Mesendoderm (in vitro differentiated cells): ENCODE measurements around the gene TBC1D5.

Experiments
- DNase-seq: peaks from one replicate; pipeline ENCODE4 v3.0.0; 2013
- H2AK5ac ChIP-seq: 2 replicates; pipeline ENCODE4 v1.6.1; 2013; ENCODE audit warnings: low read length, inconsistent platforms
- H2BK120ac ChIP-seq: 2 replicates; pipeline ENCODE4 v1.6.1; 2013; ENCODE audit warnings: low read depth, mild to moderate bottlenecking, low read length, moderate library complexity, mixed read lengths
- H2BK15ac ChIP-seq: replicated peaks from 2 replicates; pipeline ENCODE4 v1.6.1; 2013; ENCODE audit warnings: low read depth, mild to moderate bottlenecking, moderate library complexity
- H2BK5ac ChIP-seq: 2 replicates; pipeline ENCODE4 v1.6.1; 2013; ENCODE audit warnings: low read length, inconsistent platforms
- H3K18ac ChIP-seq: 2 replicates; pipeline ENCODE4 v1.6.1; 2013; ENCODE audit warnings: mild to moderate bottlenecking, low read length, mixed read lengths
- H3K23ac ChIP-seq: one replicate; pipeline ENCODE4 v1.6.1; 2013; ENCODE audit warnings: low read length
- H3K27ac ChIP-seq: 2 replicates; pipeline ENCODE4 v1.5.1; 2013; ENCODE audit warnings: low read depth, mild to moderate bottlenecking, inconsistent platforms, low read length, moderate library complexity
- H3K27me3 ChIP-seq: 2 replicates; pipeline ENCODE4 v1.6.1; 2013; ENCODE audit warnings: low read length, control low read depth, mild to moderate bottlenecking, inconsistent platforms; ENCODE audit not compliant: insufficient read depth, poor library complexity
- H3K36me3 ChIP-seq: 2 replicates; pipeline ENCODE4 v1.6.1; 2013; ENCODE audit warnings: low read length, inconsistent platforms; ENCODE audit not compliant: control insufficient read depth, insufficient read depth
- H3K4ac ChIP-seq: one replicate; pipeline ENCODE4 v1.6.1; 2013; ENCODE audit warnings: low read depth, mild to moderate bottlenecking, low read length, moderate library complexity
- H3K4me1 ChIP-seq: 2 replicates; pipeline ENCODE4 v1.6.1; 2013; ENCODE audit warnings: low read depth, low read length, inconsistent platforms; ENCODE audit not compliant: control insufficient read depth
- H3K4me2 ChIP-seq: 2 replicates; pipeline ENCODE4 v1.6.1; 2013; ENCODE audit warnings: low read length
- H3K4me3 ChIP-seq: 2 replicates; pipeline ENCODE4 v1.5.1; 2013; ENCODE audit warnings: mild to moderate bottlenecking, low read length
- H3K56ac ChIP-seq: one replicate; pipeline ENCODE4 v1.6.1; 2013; ENCODE audit warnings: low read length
- H3K79me1 ChIP-seq: 2 replicates; pipeline ENCODE4 v1.6.1; 2013; ENCODE audit warnings: low read length, inconsistent platforms
- H3K79me2 ChIP-seq: 2 replicates; pipeline ENCODE4 v1.6.1; 2013; ENCODE audit warnings: mild to moderate bottlenecking, low read length; ENCODE audit not compliant: control insufficient read depth, insufficient read depth
- H3K9ac ChIP-seq: 2 replicates; pipeline ENCODE4 v1.6.1; 2013; ENCODE audit warnings: low read length, inconsistent platforms
- H4K5ac ChIP-seq: one replicate; pipeline ENCODE4 v1.6.1; 2013; ENCODE audit warnings: low read length
- H4K8ac ChIP-seq: one replicate; pipeline ENCODE4 v1.6.1; 2013; ENCODE audit warnings: low read depth, mild to moderate bottlenecking, control low read depth, low read length, moderate library complexity
- WGBS: extraction: QIAGEN DNeasy Blood & Tissue Kit; methylation state at CpG from one replicate; pipeline ENCODE4 v1.1.7; 2013; ENCODE audit warnings: low lambda C conversion rate, missing lambda C conversion rate; ENCODE audit not compliant: insufficient coverage; ENCODE audit errors: extremely low coverage; 5-methylcytosine and 5-hydroxymethylcytosine counted together

TBC1D5 gene

GRCh38 chr3:17300441-17300840 is 442.0 kb downstream of the TBC1D5 start:
- H2BK15ac ChIP-seq: no peak overlapping the region
- no peaks in the 10 kb centered on the region for H3K4me1 ChIP-seq
- no peak overlapping the region for H3K9ac ChIP-seq
- H4K5ac ChIP-seq: no peak overlapping the region
- no peak overlapping the region for H3K4me2 ChIP-seq
- H3K23ac ChIP-seq: no peak overlapping the region
- H3K4ac ChIP-seq: no peak overlapping the region
- H3K36me3 ChIP-seq: no peaks in the 10 kb centered on the region
- H2BK5ac ChIP-seq: no peak overlapping the region
- H3K27me3 ChIP-seq: no peaks in the 10 kb centered on the region
- no peak overlapping the region for H4K8ac ChIP-seq
- H3K56ac ChIP-seq: no peak overlapping the region
- H3K79me1 ChIP-seq: no peaks in the 10 kb centered on the region
- no peak overlapping the region for H2BK120ac ChIP-seq
- no CpG with 5 or more reads among the region's 4 CpGs for WGBS
- no peak for DNase-seq
- H3K18ac ChIP-seq: no peak overlapping the region
- H3K4me3 ChIP-seq: no peak overlapping the region
- no peak overlapping the region for H3K27ac ChIP-seq
- no peaks in the 10 kb centered on the region for H3K79me2 ChIP-seq
- H2AK5ac ChIP-seq: no peak overlapping the region

DNA sequence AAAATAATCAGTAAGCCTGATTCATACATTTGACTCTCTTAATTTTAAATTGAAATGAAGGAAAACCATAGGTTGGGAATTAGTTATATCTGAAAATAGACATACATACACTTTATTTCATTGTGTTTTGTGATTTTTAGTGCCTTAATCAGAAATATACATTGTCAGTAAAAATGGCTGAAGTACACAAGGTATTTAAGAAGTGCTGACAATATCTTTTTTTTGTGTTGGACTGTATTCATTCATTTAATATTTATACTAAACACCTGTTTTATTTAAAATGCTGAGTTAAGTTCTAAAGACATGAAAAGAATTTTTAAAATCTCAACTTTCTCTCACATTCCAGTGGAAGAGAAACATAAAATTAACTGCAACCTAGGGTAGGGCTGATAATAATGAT is 444.4 kb downstream of the TBC1D5 start:
- no peaks in the 10 kb centered on the region for H3K36me3 ChIP-seq

GRCh38 chr3:17292556-17292955 is 449.9 kb downstream of the TBC1D5 start:
- Histone ChIP-seq H3K9ac (no peak overlapping the region), H3K4me1 (no peaks in the 10 kb centered on the region), H3K23ac (no peak overlapping the region), H2BK15ac (no peak overlapping the region), H3K4me2 (no peak overlapping the region), H3K4me3 (no peak overlapping the region), H4K5ac (no peak overlapping the region), H3K27me3 (no peaks in the 10 kb centered on the region), H3K36me3 (no peaks in the 10 kb centered on the region), H2BK120ac (no peak overlapping the region), H3K18ac (no peak overlapping the region), H3K79me1 (no peaks in the 10 kb centered on the region), H2BK5ac (no peak overlapping the region), H4K8ac (no peak overlapping the region), H2AK5ac (no peak overlapping the region), H3K4ac (no peak overlapping the region), H3K56ac (no peak overlapping the region), H3K79me2 (no peaks in the 10 kb centered on the region), H3K27ac (no peak overlapping the region)
- DNase-seq: no peak

More for the DNA sequence above, 444.4 kb downstream of the TBC1D5 start:
- Histone ChIP-seq H2BK120ac (no peak overlapping the region), H3K56ac (no peak overlapping the region), H3K79me1 (no peaks in the 10 kb centered on the region), H2BK15ac (no peak overlapping the region), H3K23ac (no peak overlapping the region), H3K79me2 (no peaks in the 10 kb centered on the region), H3K18ac (no peak overlapping the region), H2AK5ac (no peak overlapping the region), H3K9ac (no peak overlapping the region), H3K4me3 (no peak overlapping the region), H4K5ac (no peak overlapping the region), H3K4me1 (no peaks in the 10 kb centered on the region), H2BK5ac (no peak overlapping the region), H4K8ac (no peak overlapping the region), H3K4ac (no peak overlapping the region), H3K4me2 (no peak overlapping the region), H3K27me3 (no peaks in the 10 kb centered on the region), H3K27ac (no peak overlapping the region)
- no peak for DNase-seq

DNA sequence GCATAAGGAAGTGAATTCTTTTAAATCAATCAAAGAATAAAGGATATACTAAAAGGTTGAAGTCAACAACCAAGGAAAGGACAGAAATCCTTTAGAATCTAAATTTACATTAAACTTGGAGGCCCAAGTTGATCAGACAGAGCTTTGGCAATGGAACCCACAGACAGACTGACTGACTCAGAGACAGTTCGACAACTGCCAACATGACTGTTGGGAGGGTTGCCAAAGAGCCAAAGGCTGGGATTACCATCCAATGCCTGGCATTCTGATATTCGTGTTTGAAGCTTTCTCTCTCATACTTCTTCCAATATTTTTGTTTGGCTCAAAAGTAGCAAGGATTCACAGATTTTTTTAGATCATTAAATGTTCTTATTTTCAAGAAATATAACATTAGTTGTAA is 451.5 kb downstream of the TBC1D5 start:
- no peak overlapping the region for H4K5ac ChIP-seq
- no CpG with 5 or more reads among the region's 2 CpGs for WGBS
- H3K4me3 ChIP-seq: no peak overlapping the region
- H3K23ac ChIP-seq: no peak overlapping the region
- no peaks in the 10 kb centered on the region for H3K79me1 ChIP-seq
- H3K4me2 ChIP-seq: no peak overlapping the region
- DNase-seq: no peak
- no peak overlapping the region for H2AK5ac ChIP-seq
- H3K4me1 ChIP-seq: no peaks in the 10 kb centered on the region
- H3K18ac ChIP-seq: no peak overlapping the region
- H2BK15ac ChIP-seq: no peak overlapping the region
- H3K9ac ChIP-seq: no peak overlapping the region
- no peak overlapping the region for H2BK5ac ChIP-seq
- no peaks in the 10 kb centered on the region for H3K79me2 ChIP-seq
- no peak overlapping the region for H2BK120ac ChIP-seq
- H3K56ac ChIP-seq: no peak overlapping the region
- H3K36me3 ChIP-seq: no peaks in the 10 kb centered on the region
- H3K27ac ChIP-seq: no peak overlapping the region
- H4K8ac ChIP-seq: no peak overlapping the region
- H3K27me3 ChIP-seq: no peaks in the 10 kb centered on the region
- no peak overlapping the region for H3K4ac ChIP-seq

DNA sequence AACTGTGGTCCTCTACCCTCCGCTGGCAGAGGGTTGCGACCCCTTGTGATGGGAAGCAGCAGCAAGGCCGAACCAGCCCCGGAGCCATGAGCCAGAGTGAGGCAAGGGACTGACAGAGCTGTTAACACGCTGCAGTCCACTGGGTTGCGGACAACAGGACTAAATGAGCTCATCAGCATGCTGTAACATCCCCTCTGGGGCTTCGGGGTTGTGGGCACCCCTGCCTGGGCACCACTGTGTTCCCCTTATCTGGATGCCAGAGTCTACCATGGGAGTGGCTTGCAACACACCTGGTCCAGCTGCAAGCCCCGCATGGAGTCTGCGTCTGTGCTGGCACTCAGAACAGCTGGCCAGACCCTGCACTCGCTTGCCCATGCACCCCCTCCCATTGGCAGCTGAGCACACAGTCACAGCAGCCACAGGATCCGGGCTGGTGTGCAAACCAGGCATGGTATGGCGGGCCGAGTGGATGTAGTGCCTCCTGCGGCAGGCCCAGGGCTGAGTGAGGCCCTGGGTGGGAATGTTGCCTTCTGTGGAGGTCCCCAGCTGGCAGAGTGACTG is 453.5 kb downstream of the TBC1D5 start:
- Histone ChIP-seq H3K18ac (no peak overlapping the region), H3K23ac (no peak overlapping the region), H2AK5ac (no peak overlapping the region), H3K4ac (no peak overlapping the region), H3K79me1 (no peaks in the 10 kb centered on the region), H2BK120ac (no peak overlapping the region), H3K4me1 (no peaks in the 10 kb centered on the region), H3K79me2 (no peaks in the 10 kb centered on the region), H2BK5ac (no peak overlapping the region), H3K4me3 (no peak overlapping the region), H3K27me3 (no peaks in the 10 kb centered on the region), H2BK15ac (no peak overlapping the region), H4K8ac (no peak overlapping the region), H3K9ac (no peak overlapping the region), H3K27ac (no peak overlapping the region), H3K4me2 (no peak overlapping the region), H4K5ac (no peak overlapping the region), H3K56ac (no peak overlapping the region), H3K36me3 (no peaks in the 10 kb centered on the region)
- no peak for DNase-seq
- no CpG with 5 or more reads among the region's 14 CpGs for WGBS

DNA sequence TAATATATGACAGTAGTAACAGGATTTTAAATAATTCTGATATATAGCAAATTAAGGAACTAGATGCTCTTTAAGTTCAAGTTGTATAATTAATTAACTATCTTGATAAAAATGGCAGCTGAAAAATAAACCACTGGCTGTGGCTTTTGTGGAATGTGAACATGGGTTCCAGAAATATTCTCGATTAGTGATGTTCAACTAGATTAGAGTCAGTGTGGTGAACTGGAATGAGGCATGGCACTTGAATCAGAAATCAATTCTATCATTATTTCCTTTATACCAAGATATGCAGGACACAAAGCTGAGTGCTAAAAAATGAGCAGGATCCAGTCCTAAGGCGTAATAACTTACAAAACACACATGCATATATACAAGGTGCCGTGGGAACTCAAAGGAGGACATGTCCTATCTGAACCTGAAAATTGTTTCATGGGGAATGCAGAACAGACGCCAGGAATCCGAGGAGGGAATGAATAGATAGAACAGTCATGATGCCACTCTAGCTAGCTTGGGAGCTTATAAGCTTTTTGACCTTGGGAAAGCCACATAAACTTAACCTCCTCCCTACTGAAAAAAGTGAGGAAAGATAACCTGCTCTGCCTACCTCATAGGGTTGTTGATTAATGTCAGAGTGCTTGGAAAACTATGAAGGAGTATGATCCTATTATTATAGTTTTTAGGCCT is 455.3 kb downstream of the TBC1D5 start:
- H2BK15ac ChIP-seq: no peak overlapping the region
- no peak overlapping the region for H3K27ac ChIP-seq
- no peaks in the 10 kb centered on the region for H3K27me3 ChIP-seq
- no peak overlapping the region for H3K4me2 ChIP-seq
- H3K56ac ChIP-seq: no peak overlapping the region
- H3K4me1 ChIP-seq: no peaks in the 10 kb centered on the region
- H3K4me3 ChIP-seq: no peak overlapping the region
- H3K23ac ChIP-seq: no peak overlapping the region
- H4K5ac ChIP-seq: no peak overlapping the region
- H3K36me3 ChIP-seq: no peaks in the 10 kb centered on the region
- H3K4ac ChIP-seq: no peak overlapping the region
- no peak overlapping the region for H2BK120ac ChIP-seq
- no peaks in the 10 kb centered on the region for H3K79me2 ChIP-seq
- no peak for DNase-seq
- H4K8ac ChIP-seq: no peak overlapping the region
- H2AK5ac ChIP-seq: no peak overlapping the region
- no peak overlapping the region for H2BK5ac ChIP-seq
- WGBS: no CpG with 5 or more reads among the region's 5 CpGs
- no peak overlapping the region for H3K9ac ChIP-seq
- H3K18ac ChIP-seq: no peak overlapping the region
- H3K79me1 ChIP-seq: no peaks in the 10 kb centered on the region
